Measurements from ENCODE around the gene POLR1D. TPM values are rescaled to one million over a fixed set of nuclear protein-coding genes. Genes with fewer than 3 reads are reported as not detected.

POLR1D gene
- total RNA-seq, 1 donor from 2014 or later = 120 TPM

GRCh38 chr13:27650312-27650711 lies 28.6 kb downstream of the POLR1D start:
- Mint-ChIP-seq H3K36me3 (peaks cover 54% of the 10 kb centered on the region), H3K9me3 (peaks cover 20% of the 10 kb centered on the region), H3K4me1 (peaks cover under 1% of the 10 kb centered on the region), H3K27ac (no peak overlapping the region), H3K27me3 (ENCODE audit: low read depth) (no peaks in the 10 kb centered on the region), H3K4me3 (no peak overlapping the region)
- DNase-seq (ENCODE audit: low spot score in 2 of 2, unreplicated experiment in 2 of 2) = no peak
- TF ChIP-seq, protein P1, sequence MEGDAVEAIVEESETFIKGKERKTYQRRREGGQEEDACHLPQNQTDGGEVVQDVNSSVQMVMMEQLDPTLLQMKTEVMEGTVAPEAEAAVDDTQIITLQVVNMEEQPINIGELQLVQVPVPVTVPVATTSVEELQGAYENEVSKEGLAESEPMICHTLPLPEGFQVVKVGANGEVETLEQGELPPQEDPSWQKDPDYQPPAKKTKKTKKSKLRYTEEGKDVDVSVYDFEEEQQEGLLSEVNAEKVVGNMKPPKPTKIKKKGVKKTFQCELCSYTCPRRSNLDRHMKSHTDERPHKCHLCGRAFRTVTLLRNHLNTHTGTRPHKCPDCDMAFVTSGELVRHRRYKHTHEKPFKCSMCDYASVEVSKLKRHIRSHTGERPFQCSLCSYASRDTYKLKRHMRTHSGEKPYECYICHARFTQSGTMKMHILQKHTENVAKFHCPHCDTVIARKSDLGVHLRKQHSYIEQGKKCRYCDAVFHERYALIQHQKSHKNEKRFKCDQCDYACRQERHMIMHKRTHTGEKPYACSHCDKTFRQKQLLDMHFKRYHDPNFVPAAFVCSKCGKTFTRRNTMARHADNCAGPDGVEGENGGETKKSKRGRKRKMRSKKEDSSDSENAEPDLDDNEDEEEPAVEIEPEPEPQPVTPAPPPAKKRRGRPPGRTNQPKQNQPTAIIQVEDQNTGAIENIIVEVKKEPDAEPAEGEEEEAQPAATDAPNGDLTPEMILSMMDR (IDR thresholded peaks at IDR 0.05; ENCODE audit: unreplicated experiment) = no peak

DNA sequence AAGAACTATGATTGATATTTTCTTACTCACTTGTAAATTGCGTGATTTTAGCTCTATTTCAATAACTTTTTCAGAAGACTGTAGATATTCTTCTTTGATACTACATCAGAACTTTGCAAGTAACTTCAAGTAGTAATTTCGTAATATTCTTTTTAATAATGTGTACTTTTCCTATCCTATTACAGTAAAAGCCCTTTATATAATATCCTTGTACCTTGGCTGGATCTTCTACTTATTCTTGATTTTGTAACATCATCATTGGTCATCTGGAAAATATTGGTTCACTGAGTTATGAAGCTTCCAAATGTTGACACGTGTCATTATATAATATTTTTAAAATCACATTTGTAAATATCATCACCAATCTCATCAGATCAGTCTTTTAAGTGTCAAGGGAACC lies 32.4 kb downstream of the POLR1D start:
- Mint-ChIP-seq H3K4me1 (peaks cover 7% of the 10 kb centered on the region), H3K27me3 (ENCODE audit: low read depth) (no peaks in the 10 kb centered on the region), H3K27ac (no peak overlapping the region), H3K36me3 (peaks cover 43% of the 10 kb centered on the region), H3K9me3 (peaks cover 17% of the 10 kb centered on the region), H3K4me3 (no peak overlapping the region)
- TF ChIP-seq, protein P1 (IDR thresholded peaks at IDR 0.05; ENCODE audit: unreplicated experiment) = no peak
- DNase-seq (ENCODE audit: low spot score in 2 of 2, unreplicated experiment in 2 of 2) = no peak

DNA sequence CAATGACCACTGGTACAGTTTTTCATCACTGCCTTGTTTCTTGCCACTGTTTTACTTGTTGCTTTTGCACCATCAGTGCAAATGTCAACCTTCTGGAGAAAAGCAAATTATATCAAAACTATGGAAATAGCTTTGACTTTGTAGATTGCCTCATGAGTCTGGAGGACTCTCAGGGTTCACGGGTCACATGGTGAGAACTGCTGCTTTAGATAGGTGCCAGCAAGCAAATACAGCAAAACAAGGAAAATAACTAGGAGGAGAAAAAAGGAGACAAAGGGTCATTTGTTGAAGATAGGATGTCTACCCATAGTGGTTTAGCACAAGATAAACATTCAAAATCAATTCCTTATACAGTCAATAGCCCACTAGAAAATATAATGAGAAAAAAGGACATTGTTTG lies 33.1 kb downstream of the POLR1D start:
- TF ChIP-seq, protein P1 (IDR thresholded peaks at IDR 0.05; ENCODE audit: unreplicated experiment) = no peak
- Mint-ChIP-seq H3K36me3 (peaks cover 37% of the 10 kb centered on the region), H3K4me1 (peaks cover 13% of the 10 kb centered on the region), H3K4me3 (no peak overlapping the region), H3K9me3 (peaks cover 13% of the 10 kb centered on the region), H3K27me3 (ENCODE audit: low read depth) (no peaks in the 10 kb centered on the region), H3K27ac (no peak overlapping the region)
- DNase-seq (ENCODE audit: low spot score in 2 of 2, unreplicated experiment in 2 of 2) = no peak

- Mint-ChIP-seq H3K4me1 (peaks cover 15% of the 10 kb centered on the region), H3K27ac (no peak overlapping the region), H3K9me3 (no peaks in the 10 kb centered on the region), H3K36me3 (peaks cover 19% of the 10 kb centered on the region), H3K27me3 (ENCODE audit: low read depth) (no peaks in the 10 kb centered on the region), H3K4me3 (no peak overlapping the region)
- DNase-seq (ENCODE audit: low spot score in 2 of 2, unreplicated experiment in 2 of 2) = no peak
- TF ChIP-seq, protein P1 (IDR thresholded peaks at IDR 0.05; ENCODE audit: unreplicated experiment) = no peak
These were observed 36.0 kb downstream of the POLR1D start for GRCh38 chr13:27657724-27658123.

GRCh38 chr13:27658546-27658945 lies 36.9 kb downstream of the POLR1D start:
- peaks cover 15% of the 10 kb centered on the region for H3K4me1 Mint-ChIP-seq
- no peak for DNase-seq (ENCODE audit: low spot score in 2 of 2, unreplicated experiment in 2 of 2)
- H3K36me3 Mint-ChIP-seq = peaks cover 14% of the 10 kb centered on the region
- peak overlapping the region; percentile 71 for H3K27ac Mint-ChIP-seq
- TF ChIP-seq, protein P1 (IDR thresholded peaks at IDR 0.05; ENCODE audit: unreplicated experiment) = no peak
- H3K4me3 Mint-ChIP-seq = no peak overlapping the region
- no peaks in the 10 kb centered on the region for H3K27me3 Mint-ChIP-seq (ENCODE audit: low read depth)
- no peaks in the 10 kb centered on the region for H3K9me3 Mint-ChIP-seq

All from mesothelial cell of epicardium (in vitro differentiated cells).